Ecto neural progenitor cell (in vitro differentiated cells): ENCODE results near the gene DRC1.
"Not testable (repeated sequence)": the region's sequence is repeated elsewhere in the genome, so short reads cannot be mapped to it uniquely, and the experiment has no call there.

Experiments used
- DNase-seq: peaks from one replicate; pipeline ENCODE4 v3.0.0-alpha.2; 2018; ENCODE audit warnings: low spot score

DRC1 gene

GRCh38 chr2:26463244-26464192 lies 61.8 kb downstream of the DRC1 start:
- no peak for DNase-seq

DNA sequence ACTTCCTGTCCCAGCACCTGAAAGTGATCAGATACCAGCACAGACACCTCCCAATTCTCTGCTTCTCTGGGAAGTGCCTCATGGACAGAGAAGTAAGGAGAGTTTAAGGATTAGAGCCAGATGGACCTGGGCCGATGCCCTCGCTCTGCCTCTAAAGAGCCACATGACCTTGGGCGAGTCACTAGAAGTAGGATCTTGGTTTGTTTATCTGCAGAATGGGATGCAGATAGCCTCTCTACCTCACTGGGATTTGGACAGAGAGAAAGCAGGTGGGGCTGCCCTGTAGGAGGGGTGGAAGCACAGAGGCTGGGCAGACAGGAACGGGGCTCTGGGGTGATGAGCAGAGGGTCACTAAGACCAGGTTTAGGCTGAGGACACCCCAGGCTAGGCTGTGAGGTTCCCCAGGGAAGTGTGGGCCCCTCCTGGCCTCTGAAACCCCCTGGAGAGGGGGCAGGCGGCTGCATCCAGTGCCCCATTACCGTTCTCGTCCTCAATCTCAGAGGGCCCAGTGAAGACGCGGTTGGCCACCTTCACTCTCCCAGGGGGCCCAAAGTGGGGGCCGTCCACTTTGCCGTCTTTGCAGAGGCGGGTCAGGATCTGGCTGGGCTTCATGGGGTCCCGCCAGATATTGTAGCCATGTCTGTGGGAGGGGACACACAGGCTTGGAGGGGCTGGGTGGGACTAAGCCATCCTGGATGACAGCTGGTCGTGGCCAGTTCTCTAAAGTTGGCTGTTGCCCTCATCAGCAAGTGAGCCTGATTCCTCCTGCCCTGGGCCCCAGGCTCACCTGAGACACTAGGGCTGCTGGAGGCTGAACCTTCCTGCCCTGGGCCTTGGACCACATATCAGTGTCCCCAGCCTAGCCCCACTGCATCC lies 62.9 kb downstream of the DRC1 start:
- no peak for DNase-seq

DNA sequence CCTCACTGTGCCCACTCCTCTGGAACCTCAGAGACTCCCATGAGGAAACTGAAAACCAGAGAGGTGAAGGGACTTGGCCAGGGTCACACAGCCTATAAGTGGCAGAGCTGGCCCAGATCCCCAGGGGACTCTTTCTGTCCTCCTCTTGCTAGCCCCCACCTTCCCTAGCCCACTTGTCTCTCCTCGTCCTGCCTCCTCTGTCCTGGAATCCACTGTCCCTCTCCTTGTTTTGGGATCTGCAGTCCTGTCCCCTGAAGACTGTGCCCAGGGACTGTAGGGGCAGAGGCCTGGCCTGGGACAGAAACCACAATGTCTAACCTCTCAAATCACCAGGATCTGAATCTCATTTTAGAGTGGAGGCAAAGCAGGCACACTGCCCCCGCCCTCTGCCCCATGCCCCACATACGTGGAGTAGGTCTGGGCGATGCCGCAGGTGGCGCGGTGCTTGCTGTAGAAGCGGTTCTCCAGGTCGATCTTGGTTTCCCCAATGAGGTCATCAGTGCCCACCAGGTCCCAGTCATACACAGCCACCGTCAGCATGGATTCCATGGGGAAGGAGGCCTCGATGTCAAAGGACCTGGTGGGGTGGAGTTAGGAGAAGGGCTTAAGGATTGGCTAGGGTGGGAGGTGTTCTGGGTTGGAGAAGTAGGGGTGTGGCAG lies 63.7 kb downstream of the DRC1 start:
- no peak for DNase-seq

GRCh38 chr2:26465981-26466471 lies 64.3 kb downstream of the DRC1 start:
- no peak for DNase-seq

GRCh38 chr2:26466662-26467310 lies 65.1 kb downstream of the DRC1 start:
- no peak for DNase-seq

- not testable (repeated sequence) for DNase-seq
These were observed 66.8 kb downstream of the DRC1 start for GRCh38 chr2:26468544-26468943.

DNA sequence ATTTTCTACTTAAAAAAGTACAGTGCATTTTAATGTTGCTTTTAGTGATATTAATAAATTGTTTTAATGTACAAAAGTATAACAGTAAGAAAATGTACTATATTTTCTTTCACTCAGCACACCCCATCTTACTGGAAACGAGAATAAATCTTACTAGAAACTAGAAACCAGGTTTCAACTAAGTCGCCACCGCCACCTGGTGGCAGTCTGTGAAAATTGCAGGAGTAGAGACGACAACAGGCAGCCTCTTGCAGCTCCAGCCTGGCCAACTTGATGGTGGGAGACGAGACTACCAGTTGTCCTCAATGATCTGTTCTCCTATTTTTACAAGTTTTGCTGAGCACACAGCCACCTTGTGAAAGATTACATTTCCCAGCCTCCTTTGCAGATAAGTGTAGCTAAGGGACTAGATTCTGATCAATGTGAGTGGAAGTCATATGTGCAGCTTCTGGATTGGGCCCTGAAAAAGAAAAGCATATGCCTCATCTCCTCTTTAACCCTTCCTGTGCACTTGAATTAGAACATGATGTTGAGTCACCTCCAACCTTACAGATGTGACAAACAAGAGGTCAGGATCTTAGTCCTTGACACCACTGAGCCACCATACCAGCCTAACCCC lies 67.5 kb downstream of the DRC1 start:
- peak; percentile 75 for DNase-seq

DNA sequence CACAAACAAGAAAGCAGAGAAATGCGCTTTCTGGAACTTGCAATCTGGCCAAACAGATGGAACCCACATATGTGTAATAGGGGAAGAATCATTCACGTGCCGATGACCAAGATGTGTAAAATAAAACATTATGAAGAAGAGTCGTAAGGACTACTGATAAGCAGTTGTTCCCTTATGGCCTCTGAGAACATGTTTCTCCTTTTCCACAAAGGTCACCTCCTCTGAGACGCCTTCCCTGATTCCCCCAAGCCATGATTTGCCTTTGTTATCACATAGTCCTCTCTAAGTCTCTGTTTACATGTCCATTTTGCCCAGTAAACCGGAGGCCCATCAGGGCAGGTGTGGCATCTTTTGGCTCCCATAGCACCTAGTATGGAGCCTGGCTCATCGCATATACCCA lies 68.2 kb downstream of the DRC1 start:
- DNase-seq: no peak

DNA sequence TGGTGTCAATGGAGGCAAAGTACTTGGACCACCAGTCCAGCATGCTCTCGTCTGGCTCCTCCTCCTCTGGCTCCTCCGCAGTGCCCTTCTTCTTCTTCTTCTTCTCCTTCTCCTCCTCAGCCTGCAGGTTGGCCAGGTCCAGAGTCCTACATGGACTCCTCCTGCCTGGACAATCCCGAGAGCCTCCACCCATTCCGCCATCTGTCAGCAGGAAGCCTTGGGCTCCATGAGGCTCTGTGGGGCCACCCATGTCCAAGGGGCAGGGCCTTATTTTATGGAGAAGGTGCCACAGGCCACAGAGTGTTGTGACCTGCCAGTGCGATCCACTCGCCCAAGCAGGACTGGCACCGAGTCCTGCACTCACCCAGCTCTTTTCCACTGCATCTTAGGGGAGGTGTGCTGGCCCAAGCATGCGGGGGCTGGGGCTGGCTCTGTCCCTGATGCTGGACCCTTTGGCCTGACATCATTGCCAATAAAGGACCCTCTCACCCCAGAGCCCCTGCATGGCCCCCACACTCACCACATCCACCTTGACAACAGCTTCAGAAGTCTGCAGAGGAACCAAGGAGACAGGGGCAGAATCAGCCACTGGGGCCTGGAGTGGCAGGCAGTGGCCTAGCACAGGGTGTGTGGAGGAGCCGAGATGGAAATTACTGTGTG lies 69.0 kb downstream of the DRC1 start:
- DNase-seq: no peak

DNA sequence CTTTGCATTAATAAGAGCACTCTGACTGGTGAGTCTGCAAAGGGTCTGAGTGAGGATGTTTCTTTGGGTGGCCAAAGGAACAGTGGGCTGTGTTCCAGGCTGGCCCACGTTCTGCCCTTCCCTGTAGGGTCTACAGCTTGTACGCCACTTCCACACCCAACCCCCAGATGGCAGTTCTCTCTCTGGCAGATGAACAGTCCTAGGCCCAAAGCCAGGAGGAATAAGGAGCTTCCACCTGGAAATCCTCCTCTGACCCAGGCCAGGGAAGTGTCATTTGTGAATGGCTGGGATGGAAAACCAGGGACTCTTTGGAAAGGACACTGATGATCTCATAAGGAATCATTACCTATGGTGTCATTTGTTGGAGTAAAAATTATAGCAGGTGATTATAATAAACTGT lies 69.6 kb downstream of the DRC1 start:
- DNase-seq: no peak

- DNase-seq: no peak
These were observed 70.3 kb downstream of the DRC1 start for GRCh38 chr2:26471766-26472706.

DNA sequence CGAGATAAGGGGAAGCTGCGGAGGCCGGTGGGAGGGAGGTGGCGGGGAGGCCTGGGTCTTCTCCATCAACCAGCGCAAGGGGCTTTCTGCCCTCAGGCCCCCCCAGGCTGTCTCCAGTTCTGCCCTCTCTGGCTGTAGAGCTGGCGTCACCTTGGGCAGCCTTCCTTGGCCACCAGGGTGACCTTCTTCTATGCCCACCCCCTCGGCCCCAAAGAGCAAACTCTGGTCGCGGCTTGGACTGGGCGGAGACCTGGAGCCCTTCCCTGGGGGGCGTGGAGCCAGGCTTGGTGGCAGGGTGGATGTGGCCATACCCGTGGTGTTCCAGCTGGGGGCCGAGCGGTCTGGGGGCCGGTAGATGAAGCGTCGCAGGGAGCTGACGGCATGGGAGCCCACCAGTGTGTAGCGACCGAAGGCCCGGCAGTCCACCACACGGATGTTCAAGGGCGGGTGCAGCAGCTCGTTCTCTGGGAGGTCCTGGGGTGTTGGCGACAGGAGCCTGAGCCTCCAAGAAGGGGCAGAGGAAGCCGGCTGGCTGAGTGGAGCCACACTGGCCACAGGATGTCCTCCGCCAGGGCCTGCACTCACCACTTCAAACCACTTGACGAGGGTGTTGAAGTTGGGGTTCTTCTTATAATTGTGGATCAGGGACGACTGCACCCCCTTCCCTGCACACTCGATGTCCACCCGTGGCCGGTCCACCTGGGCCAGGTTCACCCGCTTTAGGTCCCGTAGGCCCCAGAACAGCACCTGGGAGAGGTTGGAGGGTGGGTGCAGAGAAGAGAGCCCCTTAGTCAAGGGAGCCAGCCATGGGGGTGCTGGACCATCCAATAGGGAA lies 71.3 kb downstream of the DRC1 start:
- no peak for DNase-seq

DNA sequence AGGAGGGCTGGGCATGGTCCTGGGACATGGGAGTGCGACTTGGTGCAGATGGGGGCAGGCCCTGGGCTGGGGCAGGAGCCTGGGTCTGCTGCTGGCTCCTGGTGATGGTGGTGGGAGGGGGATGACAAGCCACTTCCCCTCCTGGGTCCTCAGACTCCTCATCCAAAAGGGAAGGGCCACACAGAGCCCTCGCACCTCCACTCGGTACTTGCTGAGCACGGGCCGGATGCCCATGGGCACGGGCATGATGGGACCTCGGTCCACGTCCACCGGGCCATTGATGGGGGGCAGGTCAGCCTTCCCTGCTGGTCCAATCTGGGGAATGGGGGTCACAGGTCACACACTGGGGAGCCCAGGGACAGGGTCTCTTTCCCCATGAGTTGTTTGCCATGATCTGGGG lies 72.1 kb downstream of the DRC1 start:
- no peak for DNase-seq

- DNase-seq: no peak
These were observed 72.6 kb downstream of the DRC1 start for GRCh38 chr2:26474261-26474785.

DNA sequence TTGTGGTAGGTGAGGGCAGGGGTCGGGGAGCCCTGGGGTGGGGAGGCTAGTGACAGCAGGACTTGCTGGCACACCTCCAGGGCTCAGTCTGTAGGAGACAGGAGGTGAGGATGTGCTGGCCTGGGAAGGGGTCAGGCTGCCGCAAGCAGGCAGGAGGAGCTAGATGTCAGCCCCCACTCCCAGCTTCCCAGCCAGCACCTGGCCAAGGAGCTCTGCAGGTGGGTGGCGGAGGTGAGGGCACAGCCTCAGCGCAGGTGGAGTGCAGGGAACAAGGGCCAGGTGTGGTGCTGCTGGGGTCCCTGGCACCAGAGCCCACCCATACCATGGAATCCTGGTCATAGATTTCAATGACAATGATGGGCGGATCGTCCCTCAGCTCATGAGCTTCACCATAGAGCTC lies 73.3 kb downstream of the DRC1 start:
- no peak for DNase-seq

DNA sequence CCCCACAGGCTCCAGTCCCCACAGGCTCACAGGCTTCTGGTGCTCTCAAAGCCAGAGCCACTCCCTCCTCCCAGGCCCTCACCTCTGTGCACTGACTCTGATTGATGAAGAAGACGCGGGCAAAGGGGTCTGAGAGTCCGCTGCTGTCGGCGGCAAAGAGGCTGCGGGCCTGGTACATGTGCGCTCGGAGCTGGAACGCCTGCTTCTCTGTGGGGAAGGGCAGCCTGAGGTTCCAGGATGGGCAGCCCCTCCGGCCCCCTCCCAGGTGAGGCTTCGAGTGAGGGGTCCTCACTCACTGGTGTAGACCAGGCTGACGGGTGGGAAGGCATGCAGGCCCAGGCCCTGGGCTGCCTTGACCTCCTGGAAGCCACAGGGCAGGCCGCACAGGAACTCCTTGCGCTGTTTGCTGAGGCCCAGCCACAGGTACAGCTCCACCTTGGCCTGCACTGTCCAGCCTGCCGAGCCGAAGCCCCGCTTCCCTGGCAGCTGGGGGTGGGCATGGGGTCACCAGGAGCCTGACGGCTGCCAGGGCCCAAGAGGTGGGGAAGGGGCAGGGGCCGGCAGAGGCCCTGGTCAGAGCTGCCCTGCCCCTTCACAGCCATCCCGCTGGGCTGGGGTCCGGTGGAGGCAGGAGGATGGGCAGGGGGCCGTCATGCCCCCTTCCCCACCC lies 74.2 kb downstream of the DRC1 start:
- no peak for DNase-seq

DNA sequence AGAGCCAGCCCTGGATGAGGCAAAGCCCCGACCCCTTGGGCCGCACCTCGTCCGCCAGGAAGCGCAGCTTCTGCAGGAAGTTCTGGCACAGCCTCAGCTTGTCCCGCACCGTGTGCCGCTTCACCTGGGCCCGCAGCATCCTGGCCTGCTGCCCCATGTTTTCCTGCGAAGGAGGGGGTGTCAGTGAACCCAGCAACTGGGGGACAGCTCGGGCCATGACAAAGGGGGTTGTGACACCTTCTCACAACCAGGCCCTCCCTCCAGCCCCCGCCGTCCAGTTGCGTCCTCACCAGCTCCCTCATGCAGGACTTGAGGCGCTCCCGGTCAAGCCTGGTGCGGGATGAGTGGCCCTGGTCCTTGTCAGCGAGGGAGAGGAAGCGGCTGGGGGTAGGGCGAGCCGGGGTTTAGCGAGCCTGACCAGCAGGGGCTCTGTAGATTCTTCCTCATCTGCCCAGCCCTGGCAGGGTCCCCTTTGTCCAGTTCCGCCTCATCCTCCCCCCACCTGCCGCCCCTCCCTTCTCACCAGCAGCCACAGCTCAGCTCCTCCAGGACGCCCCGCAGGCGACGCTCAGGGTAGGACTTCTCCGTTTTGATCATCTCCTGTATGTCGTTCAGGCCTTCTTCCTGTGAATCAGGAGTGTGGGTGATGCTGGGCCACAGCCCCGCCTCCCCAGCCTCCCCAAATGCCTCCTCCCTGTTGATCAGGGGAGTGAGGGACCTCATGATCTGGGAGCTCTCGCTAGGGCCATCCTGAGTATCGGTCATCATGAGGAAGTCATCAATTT lies 75.6 kb downstream of the DRC1 start:
- DNase-seq: no peak
